HG03439 (cell line): ENCODE measurements around the gene PIP4K2A.

Experiments
- ATAC-seq: cut with Tn5 transposase; IDR thresholded peaks from one replicate; pipeline ENCODE4 v1.9.1; 2021; ENCODE audit warnings: mild to moderate bottlenecking, moderate library complexity; ENCODE audit not compliant: unreplicated experiment

Gene PIP4K2A

GRCh38 chr10:22622242-22622806, 92.1 kb downstream of the PIP4K2A start:
- no peak for ATAC-seq

- ATAC-seq: no peak
Measured at GRCh38 chr10:22621726-22622125, 92.7 kb downstream of the PIP4K2A start.

- ATAC-seq: no peak
Measured at GRCh38 chr10:22620929-22621328, 93.4 kb downstream of the PIP4K2A start.

- ATAC-seq: no peak
Measured at GRCh38 chr10:22620140-22620857, 94.1 kb downstream of the PIP4K2A start.

GRCh38 chr10:22619101-22619500, 95.3 kb downstream of the PIP4K2A start:
- no peak for ATAC-seq

- no peak for ATAC-seq
Measured at GRCh38 chr10:22618078-22618785, 96.1 kb downstream of the PIP4K2A start.

GRCh38 chr10:22617516-22617915, 96.9 kb downstream of the PIP4K2A start:
- ATAC-seq: no peak

- ATAC-seq: no peak
Measured at GRCh38 chr10:22617051-22617450, 97.3 kb downstream of the PIP4K2A start.

GRCh38 chr10:22615819-22616499, 98.4 kb downstream of the PIP4K2A start:
- peak; percentile 72 for ATAC-seq

GRCh38 chr10:22615101-22615500, 99.3 kb downstream of the PIP4K2A start:
- ATAC-seq: no peak

GRCh38 chr10:22613011-22613410, 101.4 kb downstream of the PIP4K2A start:
- no peak for ATAC-seq

- ATAC-seq: no peak
Measured at GRCh38 chr10:22612318-22612717, 102.1 kb downstream of the PIP4K2A start.

GRCh38 chr10:22611425-22612115, 102.8 kb downstream of the PIP4K2A start:
- no peak for ATAC-seq

- ATAC-seq: no peak
Measured at GRCh38 chr10:22610610-22611009, 103.8 kb downstream of the PIP4K2A start.

- ATAC-seq: no peak
Measured at GRCh38 chr10:22609719-22610465, 104.5 kb downstream of the PIP4K2A start.

- no peak for ATAC-seq
Measured at GRCh38 chr10:22609251-22609650, 105.1 kb downstream of the PIP4K2A start.

GRCh38 chr10:22607261-22607660, 107.1 kb downstream of the PIP4K2A start:
- no peak for ATAC-seq

- peak; percentile 95 for ATAC-seq
Measured at GRCh38 chr10:22606164-22606614, 108.2 kb downstream of the PIP4K2A start.

GRCh38 chr10:22605168-22605567, 109.2 kb downstream of the PIP4K2A start:
- ATAC-seq: no peak
